Stimulated activated CD8-positive, alpha-beta memory T cell treated with anti-CD3 and anti-CD28 coated beads, Interleukin-15, amount 100 ng/mL, for 24 hours (primary cell): ENCODE results near the gene CXXC1.
"Not testable (repeated sequence)": the region's sequence is repeated elsewhere in the genome, so short reads cannot be mapped to it uniquely, and the experiment has no call there.

Experiments used
- DNase-seq: peaks from one replicate; pipeline ENCODE4 v3.0.0-alpha.2; 2020; ENCODE audit warnings: low read depth

Gene CXXC1

GRCh38 chr18:50274044-50274442 lies 13.4 kb downstream of the CXXC1 start:
- DNase-seq: no peak

GRCh38 chr18:50273203-50274043 lies 14.1 kb downstream of the CXXC1 start:
- DNase-seq: no peak

GRCh38 chr18:50272568-50272967 lies 14.9 kb downstream of the CXXC1 start:
- no peak for DNase-seq

- DNase-seq: peak; percentile 62
These were observed 19.3 kb downstream of the CXXC1 start for GRCh38 chr18:50268022-50268747.

- peak; percentile 65 for DNase-seq
These were observed 21.2 kb downstream of the CXXC1 start, which contains the start of gene CFAP53 for GRCh38 chr18:50266248-50266704. CFAP53 (minus strand) TSS chr18:50266495; CDS start chr18:50266404, 91 bp downstream.

- no peak for DNase-seq
These were observed 24.5 kb downstream of the CXXC1 start for GRCh38 chr18:50262977-50263376.

- DNase-seq: no peak
These were observed 36.6 kb downstream of the CXXC1 start for GRCh38 chr18:50250935-50251334.

- DNase-seq: no peak
These were observed 37.9 kb downstream of the CXXC1 start for GRCh38 chr18:50249576-50249975.

- no peak for DNase-seq
These were observed 39.9 kb downstream of the CXXC1 start for GRCh38 chr18:50247561-50247960.

- DNase-seq: not testable (repeated sequence)
These were observed 45.7 kb downstream of the CXXC1 start for GRCh38 chr18:50241768-50242167.

GRCh38 chr18:50240080-50240563 lies 47.4 kb downstream of the CXXC1 start:
- DNase-seq: no peak

GRCh38 chr18:50232419-50232818 lies 55.1 kb downstream of the CXXC1 start:
- DNase-seq: no peak
